HG02588 (cell line): ENCODE measurements around the gene FHIP1A.
"Not testable (repeated sequence)": the region's sequence is repeated elsewhere in the genome, so short reads cannot be mapped to it uniquely, and the experiment has no call there.

Experiments used
- ATAC-seq: cut with Tn5 transposase; IDR thresholded peaks from one replicate; pipeline ENCODE4 v1.9.1; 2021; ENCODE audit warnings: mild to moderate bottlenecking, moderate library complexity; ENCODE audit not compliant: unreplicated experiment

The FHIP1A gene

GRCh38 chr4:151408630-151409469 lies at the start of gene FHIP1A:
Gene FHIP1A, plus strand, starts transcription at chr4:151409176. Its CDS starts 157,084 bp downstream, at chr4:151566260.
- peak; percentile 80 for ATAC-seq

GRCh38 chr4:151359576-151359975 lies 49.4 kb upstream of the FHIP1A start:
- ATAC-seq, result no peak

DNA sequence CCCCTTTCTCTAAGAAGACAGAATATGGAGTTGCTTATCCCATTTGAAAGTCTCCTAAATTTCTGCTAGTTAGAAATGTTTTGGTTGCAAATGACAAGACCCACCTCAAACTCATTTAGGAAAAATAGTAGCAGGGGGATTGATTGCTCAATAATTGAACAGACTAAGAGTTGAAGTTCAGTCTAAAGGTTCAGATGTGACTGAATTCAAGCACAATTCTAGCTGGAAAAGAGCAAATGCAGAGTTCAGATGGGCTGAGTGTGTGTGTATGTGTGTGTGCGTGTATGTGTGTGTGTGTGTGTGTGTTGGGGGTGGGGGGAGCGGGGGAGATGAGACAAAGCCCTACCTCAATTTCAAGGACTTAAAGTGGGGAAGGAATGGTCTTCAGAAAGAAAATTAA lies 47.9 kb upstream of the FHIP1A start:
- no peak for ATAC-seq

GRCh38 chr4:151361966-151362365 lies 47.0 kb upstream of the FHIP1A start:
- ATAC-seq, result no peak

GRCh38 chr4:151362404-151363164 lies 46.4 kb upstream of the FHIP1A start:
- peak; percentile 99 for ATAC-seq

- ATAC-seq, result no peak
Observed at GRCh38 chr4:151376540-151376939, 32.4 kb upstream of the FHIP1A start.

- ATAC-seq, result no peak
Observed at GRCh38 chr4:151389311-151389710, 19.7 kb upstream of the FHIP1A start.

DNA sequence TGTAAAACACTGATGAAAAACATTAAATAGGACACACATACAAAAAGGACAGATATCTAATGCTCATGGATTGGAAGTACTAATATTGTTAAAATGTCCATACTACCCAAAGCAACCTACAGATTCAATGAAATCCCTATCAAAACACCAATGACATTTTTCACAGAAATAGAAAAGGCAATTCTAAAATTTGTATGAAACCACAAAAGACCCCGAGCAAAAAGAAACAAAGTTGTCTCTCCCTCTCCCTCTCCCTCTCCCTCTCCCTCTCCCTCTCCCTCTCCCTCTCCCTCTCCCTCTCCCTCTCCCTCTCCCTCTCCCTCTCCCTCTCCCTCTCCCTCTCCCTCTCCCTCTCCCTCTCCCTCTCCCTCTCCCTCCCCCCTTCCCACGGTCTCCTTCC lies 19.2 kb upstream of the FHIP1A start:
- ATAC-seq, result not testable (repeated sequence)

- no peak for ATAC-seq
Observed at GRCh38 chr4:151395873-151396272, 13.1 kb upstream of the FHIP1A start.

DNA sequence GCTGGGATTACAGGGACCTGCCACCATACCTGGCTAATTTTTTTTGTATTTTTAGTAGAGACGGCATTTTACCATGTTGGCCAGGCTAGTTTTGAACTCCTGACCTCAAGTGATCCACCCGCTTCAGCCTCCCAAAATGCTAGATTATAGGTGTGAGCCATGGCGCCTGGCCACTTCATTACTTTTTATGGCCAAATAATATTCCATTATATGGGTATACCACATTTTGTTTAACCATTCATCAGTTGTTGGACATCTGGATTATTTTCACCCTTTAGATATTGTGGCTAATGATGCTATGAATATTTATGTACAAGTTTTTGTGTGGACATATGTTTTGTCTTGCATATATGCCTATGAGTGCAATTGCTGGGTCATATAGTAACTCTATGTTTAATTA lies 8.6 kb upstream of the FHIP1A start:
- no peak for ATAC-seq

- ATAC-seq, result no peak
Observed at GRCh38 chr4:151401739-151402138, 7.2 kb upstream of the FHIP1A start.

- ATAC-seq, result no peak
Observed at GRCh38 chr4:151402145-151402865, 6.7 kb upstream of the FHIP1A start.

DNA sequence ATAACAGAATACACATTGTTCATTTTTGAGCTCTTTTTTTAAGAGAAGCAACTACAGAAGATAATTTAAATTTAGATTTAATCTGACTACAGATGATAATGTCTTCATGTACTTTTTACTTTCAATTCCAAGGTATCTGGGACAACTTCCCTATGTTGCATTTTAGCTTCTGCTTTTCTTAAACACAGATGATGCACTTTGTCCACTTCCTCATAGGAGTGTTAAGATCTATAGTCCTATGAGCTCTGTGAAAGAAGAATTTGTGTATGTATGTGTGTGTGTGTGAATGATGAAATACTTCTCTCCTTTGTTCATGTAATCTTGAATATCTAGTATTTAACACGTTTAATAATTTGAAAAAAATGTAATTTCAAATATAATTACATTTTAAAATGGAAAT lies 5.3 kb upstream of the FHIP1A start:
- no peak for ATAC-seq

GRCh38 chr4:151404802-151405201 lies 4.2 kb upstream of the FHIP1A start:
- ATAC-seq, result not testable (repeated sequence)

GRCh38 chr4:151407018-151407417 lies 2.0 kb upstream of the FHIP1A start:
- no peak for ATAC-seq

DNA sequence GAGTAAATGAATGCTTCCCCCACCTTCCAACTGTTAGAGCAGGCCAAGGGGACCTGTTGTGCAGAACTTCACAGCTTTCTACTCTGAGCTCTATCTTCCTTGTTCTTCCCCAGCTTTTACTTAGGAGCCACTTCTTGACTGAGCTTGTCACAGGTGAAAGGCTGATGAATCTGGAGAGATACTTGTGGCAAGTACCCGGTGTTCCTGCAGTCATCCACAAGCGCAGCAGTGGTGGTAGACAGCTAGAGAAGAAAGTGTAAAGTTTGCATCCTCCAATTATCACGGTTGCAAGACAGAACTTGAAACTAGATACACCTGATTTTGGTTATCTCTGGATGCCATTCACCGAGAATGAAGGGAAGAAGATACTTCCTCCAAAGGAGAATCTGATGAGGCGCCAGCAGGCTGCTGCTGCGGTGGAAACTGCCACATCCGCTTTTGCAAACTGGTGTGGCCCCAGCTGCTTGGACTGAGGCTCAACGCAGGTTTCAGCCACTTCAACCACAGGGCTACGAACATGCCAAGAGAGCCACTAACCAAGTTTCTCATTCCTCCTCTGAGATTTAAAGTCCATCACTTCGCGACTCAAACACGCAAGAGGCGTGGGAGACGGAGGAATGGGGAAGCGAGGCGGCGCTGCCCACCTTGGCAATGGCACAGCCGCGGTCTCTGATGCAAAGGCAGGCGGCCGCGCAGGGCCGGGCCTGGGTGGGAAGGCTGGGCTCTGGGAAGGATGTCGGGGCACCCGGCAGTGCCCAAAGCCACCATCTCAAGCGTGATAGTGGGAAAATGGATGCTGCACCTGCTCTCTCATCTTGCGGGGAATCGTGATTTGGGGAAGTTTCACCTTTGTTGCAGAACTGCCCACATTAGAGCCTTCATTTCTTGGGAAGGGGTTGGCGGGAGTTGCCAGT lies 1.3 kb upstream of the FHIP1A start:
- ATAC-seq, result peak; percentile 80

GRCh38 chr4:151408380-151408629 lies 671 bp upstream of the FHIP1A start:
- ATAC-seq, result no peak

DNA sequence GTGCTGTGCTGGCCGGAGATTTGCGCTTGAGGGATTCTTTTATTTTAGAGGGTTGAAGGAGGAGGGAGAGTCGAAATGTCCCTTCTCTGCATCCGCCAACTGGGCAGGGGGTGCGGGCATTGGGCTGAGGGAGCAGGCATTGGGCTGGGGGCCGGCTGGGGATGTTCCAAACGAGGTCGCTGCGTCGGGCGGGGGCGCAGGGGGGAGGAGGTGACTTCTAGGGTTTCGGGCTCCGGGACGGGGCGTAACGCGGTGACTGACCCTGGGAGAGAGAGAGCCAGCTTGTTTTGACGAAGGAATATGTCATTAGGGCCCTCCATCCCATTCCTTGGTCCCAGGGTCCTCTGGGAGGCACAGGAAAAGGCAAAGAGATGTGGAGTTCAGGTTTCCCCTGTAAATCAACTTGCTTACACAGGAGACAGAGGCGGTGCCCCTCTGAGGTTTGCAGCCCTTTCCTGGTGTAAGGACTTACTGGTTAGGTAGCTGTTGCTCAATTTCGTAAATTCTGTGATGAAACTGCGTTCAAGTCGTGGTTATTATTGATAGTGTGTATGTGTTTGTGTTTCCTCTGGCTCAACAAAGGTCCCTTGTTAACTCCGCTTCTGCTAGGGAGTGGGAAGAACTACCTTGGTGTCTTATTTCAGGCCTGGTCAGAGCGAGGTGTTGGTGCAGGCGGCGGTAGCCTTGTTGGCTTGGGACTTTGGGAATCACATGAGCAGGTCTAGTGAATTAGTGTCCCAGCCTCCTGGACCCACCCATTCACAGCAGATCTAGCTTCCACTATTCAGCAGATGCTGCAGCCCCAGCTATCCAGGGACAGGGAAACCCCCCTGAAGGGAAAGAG lies 716 bp downstream of the FHIP1A start:
- ATAC-seq, result no peak

- no peak for ATAC-seq
Observed at GRCh38 chr4:151415978-151416377, 7.0 kb downstream of the FHIP1A start.

DNA sequence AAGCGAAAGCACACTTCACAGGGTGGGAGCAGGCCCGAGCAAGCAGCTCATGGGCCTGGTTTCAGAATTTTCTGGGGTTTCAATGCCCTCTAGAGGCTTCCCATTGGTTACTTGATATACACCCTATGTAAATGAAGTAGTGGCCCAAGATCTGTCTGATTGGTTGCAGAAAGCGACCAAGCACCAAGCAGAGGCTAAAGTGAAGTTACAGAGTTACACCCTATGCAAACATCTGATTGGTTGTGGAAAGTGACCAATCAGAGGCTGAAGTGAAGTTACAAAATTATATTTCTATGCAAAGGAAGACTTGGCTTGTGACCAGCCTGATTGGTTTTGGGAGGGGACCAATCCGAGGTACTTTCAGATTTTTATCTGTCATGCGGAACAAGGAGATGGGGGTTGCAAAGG lies 8.2 kb downstream of the FHIP1A start:
- no peak for ATAC-seq
